Femur (tissue), 1 donor: ENCODE measurements around the gene MRM3.
"Not testable (repeated sequence)": the region's sequence is repeated elsewhere in the genome, so short reads cannot be mapped to it uniquely, and the experiment has no call there.

Source experiments
- DNase-seq: peaks from one replicate; pipeline ENCODE4 v3.0.0-alpha.2; 2017

Gene MRM3

DNA sequence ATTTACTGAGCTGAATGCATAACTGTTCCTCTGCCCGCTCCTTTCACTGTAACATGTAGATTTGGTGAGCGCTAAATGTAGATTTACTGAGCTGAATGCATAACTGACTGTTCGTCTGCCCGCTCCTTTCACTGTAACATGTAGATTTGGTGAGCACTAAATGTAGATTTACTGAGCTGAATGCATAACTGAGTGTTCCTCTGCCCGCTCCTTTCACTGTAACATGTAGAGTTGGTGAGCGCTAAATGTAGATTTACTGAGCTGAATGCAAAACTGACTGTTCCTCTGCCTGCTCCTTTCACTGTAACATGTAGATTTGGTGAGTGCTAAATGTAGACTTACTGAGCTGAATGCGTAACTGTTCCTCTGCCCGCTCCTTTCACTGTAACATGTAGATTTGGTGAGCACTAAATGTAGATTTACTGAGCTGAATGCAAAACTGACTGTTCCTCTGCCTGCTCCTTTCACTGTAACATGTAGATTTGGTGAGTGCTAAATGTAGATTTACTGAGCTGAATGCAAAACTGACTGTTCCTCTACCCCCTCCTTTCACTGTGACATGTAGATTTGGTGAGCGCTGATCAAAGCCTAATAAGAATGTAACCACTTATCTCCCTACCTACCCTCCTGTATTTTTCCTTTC lies 26.7 kb upstream of the MRM3 start:
- DNase-seq = not testable (repeated sequence)

DNA sequence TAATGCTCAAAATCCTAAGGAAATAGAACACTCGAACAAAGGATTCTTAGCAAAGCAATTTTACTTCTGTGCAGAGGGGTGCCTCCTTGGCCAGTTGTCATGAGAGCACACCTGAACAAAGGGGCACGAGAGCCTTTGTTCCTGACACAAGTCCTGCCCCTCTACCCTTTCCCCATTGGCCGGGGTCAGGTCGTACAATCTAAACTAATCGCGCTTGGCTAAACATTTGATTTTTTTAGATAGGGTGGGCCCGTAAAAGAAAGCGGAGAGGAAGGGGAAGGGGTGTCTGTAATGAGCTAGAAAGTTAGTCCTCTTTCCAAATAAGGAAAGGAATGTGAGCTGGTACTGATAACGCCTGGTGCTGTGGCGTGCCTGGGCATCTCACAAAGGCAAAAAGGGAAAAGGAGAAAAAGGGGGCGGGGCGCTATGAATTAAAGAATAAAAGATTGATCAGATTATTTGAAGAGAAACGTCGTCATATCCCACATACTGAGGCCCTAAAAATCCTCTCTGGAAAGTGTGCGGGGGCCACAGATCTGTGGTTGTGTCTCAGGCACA lies 26.1 kb upstream of the MRM3 start:
- not testable (repeated sequence) for DNase-seq

DNA sequence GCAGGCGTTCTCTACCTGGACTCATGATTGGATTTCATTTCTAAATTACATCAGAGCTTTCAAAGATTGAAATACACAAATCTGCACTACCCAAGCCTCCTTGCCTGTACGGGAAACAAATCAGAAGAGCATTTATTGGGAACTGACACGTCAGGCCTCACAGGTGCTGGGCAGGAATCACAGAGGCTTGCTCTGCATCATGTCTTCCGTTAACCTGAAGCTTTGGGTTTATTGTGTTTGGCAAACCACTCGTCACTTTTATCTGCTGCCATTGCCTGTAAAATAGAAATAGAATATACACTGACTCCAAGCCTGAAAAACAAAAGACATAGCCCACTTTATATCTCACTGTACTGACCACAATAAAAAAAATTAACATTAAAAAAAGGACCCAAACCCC lies 22.2 kb upstream of the MRM3 start:
- DNase-seq = no peak

DNA sequence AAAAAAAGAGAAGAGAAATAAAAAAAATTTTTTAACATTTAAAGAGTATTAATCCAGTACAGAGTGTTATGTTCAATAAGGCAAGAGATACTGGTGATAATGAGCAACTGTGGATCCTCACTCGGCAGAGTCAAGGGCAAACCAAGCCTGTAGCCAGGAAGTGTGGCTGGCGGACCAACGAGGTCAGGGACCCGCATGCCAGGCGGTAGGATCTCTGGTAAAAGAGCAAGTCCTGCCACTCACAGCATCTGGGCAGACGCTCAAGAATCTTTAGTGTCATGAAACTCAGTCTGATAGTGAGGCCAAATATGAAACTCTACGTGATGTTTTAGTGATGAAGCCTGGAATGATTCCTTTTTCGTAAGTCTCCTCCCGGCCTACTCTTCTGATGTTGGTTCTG lies 21.8 kb upstream of the MRM3 start:
- DNase-seq = no peak

DNA sequence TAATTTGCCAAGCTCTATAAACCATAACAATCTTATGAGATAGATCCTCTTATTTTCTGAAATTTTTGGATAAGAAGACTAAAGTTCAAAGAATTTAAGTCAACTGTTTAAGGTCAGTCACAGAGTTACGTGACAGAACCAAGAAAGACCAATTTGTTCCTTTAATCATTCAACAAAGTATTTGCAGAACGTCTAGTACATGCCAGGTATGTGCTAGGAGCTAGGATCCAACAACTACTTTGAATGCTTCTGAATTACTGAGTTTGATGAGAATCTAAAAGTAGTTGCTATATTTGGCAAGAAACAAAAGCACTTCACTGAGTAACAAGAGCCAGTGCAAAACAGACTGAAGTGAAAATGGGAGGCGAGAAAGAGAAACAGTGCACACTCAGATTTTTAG lies 15.1 kb upstream of the MRM3 start:
- DNase-seq = no peak

DNA sequence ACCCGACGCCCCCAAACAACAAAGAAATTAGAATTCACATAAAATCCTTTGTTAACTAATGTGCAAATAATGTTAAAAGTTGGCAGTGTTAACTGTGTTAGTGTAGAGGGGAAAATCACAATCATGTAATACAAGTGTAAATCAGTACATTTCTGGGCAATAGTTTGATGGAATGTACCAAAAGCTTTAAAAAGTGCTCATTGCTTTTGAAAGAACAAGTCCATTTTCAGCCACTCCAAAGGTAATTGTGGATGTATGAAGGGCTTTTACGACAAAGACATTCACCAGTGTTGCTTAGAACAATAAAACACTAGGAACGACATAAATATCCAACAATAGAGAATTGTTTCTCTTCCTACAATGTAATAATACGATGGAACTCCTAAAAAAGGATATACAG lies 9.1 kb upstream of the MRM3 start:
- DNase-seq = no peak

DNA sequence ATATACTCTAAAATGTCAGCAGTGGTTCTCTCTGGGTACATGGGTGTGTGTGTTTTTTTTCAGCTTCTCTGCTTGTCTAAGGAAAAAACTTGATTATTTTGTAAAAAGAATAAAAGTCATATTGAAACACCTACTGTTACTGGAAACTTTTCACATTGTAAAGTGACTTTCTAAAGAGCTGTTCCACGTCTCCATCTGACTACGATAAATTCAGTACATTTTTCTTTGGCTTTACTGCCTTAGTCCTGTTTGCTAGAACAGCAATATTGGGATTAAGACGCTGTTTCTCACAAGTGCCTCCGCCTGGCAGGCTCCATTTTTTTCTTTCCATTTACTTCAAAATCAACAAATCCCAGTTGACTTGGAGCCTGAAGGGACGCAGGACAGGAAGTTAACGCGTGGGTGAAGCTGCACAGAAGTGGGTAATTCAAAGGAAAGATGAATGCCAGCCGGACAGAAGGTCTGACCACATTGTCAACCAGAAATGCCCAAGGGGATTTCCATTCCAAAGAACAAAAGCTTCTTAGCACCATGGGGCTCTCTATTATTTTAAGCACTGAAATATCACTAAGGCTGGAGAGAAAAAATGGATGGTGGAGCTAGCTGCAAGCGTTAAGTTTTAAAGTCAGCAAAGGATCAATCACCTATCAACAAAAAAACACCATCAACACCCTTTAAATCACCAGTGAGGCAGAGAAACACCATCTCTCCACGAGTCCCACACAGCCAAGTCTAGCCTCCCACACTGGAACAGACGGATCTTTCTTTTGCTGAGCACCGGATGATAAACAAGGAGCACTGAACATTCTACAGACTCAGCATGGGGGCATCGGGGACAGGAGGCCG lies 8.5 kb upstream of the MRM3 start:
- DNase-seq = no peak

DNA sequence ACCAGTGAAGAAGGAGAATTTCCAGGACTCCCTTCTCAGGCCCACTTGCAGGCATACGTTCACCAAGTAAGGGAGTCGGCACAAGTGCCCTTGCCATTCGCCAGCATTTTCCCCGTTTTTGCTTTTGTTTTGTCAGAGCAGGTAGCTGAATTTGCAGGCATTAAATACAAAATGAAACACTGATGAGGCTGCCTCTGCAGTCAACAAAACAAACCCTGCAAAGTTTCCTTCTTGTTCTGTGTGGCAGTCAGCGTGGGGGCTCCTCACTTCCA lies 7.9 kb upstream of the MRM3 start:
- DNase-seq = no peak

DNA sequence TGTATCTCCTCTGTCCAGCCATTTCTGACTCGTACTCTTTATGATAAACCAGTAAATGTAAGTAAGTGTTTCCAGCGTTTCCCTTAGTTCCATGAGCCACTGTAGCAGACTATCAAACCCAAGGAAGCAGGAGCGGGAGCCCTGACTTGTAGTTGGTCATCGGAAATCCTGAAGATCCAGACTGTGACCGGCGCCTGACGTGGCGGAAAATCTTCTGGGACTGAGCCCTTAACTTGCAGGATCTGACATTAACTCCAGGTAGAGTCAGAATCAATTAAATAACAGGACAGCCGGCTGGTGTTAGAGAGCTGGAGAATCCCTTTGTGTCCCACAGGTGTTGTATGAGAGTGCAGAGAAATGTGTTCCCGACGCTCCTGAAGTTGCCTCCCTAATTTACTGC lies 4.1 kb upstream of the MRM3 start:
- DNase-seq = no peak

DNA sequence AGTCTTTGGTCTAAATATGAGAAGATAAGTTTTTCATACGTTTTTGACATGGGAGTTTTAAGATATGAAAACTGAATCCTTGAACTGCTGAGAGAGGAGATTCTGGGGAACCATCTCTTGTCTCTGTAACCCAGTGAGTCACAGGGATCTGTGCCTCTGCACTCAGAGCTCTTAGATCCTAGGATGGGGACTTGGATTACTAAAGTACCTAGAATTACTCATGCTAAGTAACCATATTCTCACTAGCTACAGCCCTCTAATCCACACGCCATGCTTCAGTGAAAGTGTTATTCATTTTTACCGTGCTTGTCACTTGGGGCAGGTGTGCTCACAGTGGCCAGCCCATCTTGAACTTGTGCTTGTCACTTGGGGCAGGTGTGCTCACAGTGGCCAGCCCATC lies 2.0 kb downstream of the MRM3 start:
- no peak for DNase-seq

DNA sequence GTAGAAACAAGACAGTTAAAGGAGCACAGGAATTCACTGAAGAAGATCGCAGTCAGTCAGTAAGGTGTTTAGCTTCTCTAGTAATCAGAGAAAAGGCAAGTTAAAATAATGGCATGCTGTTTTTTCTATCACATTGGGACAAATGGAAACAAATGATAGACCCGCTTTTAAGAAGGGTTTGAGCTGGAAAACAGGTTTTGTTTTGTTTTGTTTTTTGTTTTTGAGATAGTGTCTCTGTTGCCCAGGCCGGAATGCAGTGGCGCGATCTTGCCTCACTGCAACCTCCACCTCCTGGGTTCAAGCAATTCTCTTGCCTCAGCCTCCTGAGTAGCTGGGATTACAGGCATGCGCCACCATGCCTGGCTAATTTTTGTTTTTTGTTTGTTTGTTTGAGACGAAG lies 3.7 kb downstream of the MRM3 start:
- not testable (repeated sequence) for DNase-seq

DNA sequence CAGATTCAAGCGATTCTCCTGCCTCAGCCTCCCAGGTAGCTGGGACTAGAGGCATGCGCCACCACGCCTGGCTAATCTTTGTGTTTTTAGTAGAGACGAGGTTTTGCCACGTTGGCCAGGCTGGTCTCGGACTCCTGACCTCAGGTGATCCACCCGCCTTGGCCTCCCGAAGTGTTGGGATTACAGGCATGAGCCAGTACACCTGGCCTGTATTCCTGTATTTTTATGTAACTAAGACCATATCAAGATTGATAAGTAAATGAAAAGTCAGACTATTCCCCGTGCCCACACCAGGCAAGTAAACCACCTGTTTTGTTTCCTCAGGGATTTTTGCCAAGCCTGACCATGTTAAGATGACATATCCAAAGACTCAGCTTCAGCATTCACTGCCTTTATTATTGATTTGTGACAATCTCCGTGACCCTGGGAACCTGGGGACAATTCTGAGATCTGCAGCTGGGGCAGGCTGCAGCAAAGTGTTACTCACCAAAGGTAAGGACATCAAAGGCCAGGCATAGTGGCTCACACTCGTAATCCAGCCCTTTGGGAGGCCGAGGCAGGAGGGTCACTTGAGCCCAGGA lies 5.6 kb downstream of the MRM3 start:
- no peak for DNase-seq

DNA sequence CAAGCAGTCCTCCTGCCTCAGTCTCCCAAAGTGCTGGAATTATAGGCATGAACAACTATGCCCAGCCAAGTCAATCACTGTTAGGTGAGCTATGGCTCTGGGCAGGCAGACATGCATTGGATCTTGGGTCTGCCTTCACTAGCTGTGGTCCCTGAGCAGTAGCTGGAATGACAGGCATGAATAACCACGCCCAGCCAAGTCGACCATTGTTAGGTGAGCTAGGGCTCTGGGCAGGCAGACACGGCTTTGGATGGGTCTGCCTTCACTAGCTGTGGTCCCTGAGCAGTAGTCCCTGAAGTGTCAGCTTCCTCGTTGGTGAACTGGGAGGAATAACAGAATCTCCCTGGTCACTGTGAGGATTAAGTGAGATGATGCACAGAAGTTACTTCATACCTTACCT lies 6.4 kb downstream of the MRM3 start:
- no peak for DNase-seq

DNA sequence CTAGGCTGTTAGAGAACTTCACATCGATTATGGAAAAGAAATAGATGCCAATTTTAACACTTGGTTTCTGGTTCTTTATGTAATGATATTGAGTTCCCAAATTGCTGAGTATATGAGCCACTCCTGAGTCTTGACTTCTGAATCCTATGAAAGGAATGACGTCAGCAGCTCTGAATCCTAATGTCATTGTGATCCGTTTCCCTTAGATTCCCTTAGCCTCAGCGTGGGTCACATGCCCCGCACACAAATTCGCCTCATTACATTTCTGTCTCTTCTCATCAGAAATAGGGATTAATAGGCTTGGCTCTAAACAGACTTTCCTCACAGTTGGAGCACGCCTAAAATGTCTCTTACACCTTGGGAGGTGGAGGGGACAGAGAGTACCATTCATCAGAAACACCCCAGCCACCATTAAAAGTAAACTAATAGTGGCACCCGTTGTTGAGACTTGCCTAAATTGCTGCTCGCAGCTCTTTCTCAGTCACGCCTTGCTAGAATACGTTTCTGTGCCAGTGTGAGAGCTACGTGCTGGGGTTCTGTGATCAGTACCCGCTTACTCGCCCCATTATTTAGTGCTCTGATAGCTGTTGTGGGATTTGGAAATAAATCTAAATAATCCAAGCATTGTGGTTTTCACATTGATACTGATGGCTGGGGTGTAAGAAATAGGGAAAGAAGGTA lies 7.1 kb downstream of the MRM3 start:
- DNase-seq = no peak

DNA sequence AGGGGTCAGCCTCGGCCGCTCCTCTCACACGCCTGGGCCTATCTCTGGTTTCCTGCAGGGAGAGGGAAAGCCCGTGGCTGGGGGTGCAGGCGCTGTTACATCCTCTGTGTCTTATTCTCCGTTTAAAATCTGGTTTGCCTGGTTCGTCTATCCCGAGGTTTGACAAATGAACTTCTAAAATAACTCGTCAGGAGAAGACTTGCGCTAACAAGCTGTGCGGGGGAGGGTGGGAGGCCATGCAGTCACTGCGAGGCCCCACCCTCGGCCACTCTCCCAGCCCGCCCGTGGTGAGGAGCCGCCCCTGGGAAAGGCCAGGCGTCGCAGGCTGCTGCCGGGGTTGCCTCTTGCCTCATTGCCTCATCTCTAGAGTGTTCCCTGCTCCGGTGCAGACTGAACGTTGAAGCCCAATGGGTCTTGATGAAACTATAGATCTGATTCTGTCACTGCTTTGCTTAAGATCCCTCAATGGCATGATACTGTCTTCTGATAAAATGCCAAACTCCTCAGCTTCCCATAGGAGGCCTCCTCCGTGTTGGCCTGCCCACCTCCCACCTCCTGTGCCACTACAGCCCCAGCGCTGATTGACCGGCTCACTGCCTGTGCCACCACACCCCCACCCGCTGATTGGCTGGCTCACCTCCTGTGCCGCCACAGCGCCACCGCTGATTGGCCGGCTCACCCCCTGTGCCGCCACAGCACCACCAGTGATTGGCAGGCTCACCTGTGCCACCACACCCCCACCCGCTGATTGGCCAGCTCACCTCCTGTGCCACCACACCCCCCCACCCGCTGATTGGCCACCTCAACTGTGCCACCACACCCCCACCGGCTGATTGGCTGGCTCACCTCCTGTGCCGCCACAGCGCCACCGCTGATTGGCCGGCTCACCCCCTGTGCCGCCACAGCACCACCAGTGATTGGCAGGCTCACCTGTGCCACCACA lies 8.0 kb downstream of the MRM3 start:
- not testable (repeated sequence) for DNase-seq

DNA sequence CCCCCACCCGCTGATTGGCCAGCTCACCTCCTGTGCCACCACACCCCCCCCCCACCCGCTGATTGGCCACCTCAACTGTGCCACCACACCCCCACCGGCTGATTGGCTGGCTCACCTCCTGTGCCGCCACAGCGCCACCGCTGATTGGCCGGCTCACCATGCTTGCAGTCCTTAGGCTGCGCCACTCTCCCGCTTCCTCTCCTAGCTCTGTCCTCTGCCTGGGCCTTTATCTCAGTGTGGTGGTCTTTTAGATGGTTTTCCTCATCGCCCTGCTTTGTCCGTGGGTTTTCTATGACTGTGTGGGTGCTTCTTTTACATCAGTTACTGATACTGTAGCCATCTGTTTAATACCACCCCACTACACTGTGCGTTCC lies 8.7 kb downstream of the MRM3 start:
- DNase-seq = not testable (repeated sequence)

DNA sequence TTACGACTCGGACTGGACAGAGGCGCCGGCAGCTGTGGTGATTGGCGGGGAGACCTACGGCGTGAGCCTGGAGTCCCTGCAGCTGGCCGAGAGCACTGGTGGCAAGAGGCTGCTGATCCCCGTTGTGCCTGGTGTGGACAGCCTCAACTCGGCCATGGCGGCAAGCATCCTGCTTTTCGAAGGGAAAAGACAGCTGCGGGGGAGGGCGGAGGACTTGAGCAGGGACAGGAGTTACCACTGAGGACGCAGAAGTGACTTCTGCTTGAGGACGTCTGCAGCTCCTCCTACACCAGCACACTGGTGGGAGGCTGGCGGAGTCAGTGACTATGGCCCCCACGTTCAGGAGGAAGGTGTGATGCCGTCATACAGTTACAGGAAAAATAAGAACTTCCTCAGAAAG lies 9.7 kb downstream of the MRM3 start:
- DNase-seq = no peak

DNA sequence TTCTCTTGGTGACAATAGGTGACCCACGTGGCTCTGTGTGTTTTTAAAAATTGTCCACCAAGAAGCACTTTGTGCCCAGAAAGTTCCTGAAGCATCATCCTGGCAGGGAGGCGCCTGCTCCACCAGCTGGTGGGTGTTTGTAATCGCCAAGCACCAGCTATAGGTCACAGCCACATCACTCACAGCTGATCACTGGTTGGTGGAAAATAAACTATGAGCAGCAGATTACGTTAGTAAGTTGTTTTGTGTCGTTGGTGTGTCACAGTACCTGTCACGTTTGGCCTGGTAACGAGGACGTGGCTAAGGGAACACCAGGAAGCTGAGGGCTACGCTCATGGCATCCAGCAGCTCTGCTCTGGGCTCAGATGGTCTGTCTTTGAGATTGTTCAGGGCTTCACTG lies 10.1 kb downstream of the MRM3 start:
- peak; percentile 15 for DNase-seq

DNA sequence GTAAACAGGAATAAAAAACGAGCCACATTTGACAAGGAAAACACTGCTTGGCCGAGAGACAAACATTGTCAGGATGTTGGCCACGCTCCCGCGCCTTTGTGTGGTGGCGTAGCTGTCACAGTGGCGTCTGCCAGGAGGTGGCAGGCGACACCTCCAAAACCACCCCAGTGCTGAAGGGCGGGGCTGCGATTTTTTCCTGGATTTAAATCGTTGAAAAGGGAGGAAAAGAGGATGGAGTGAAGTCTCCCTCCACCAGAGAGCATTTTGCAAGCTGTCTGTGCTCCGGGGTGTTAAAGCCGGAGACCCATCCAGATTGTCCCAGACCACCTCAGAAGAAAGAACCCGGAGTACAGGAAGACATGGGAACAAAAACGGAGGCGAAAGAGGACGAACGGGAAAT lies 12.7 kb downstream of the MRM3 start:
- peak; percentile 91 for DNase-seq

DNA sequence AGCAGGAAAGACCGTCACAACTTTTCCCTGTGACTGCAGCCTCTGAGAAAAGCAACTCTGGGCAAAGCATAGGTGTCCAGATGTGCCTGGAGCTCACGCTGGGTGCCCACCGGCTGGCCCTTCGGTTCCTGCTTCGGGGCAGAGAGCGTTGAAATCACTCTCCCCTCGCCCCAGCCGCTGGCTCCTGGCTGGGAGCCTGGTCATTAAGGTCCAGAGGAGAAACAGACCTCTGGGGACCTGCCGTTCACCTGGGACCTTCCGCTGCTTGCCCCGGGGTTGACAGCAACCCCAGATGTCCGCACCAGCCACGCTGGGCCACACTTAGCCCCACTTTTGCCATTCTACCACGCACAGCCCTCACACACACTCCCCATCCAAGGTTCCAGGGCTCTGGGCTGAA lies 13.1 kb downstream of the MRM3 start:
- DNase-seq = no peak

DNA sequence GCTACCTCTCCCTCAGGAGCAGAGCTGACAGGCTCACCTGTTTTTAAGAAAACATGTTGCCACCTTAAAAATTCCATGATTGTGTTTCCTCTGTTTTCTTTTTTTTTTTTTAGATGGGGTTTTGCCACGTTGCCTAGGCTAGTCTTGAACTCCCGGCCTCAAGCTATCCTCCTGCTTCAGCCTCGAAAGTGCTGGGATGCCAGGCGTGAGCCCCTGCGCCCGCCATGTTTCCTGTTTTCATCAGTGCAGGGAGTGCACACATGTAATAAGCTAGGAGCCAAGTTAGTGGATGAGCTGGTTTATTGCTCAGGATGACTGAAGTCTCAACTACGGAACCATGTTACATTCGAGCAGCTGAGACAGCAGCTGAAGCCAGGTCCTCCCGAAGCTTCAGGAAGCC lies 13.6 kb downstream of the MRM3 start:
- no peak for DNase-seq

DNA sequence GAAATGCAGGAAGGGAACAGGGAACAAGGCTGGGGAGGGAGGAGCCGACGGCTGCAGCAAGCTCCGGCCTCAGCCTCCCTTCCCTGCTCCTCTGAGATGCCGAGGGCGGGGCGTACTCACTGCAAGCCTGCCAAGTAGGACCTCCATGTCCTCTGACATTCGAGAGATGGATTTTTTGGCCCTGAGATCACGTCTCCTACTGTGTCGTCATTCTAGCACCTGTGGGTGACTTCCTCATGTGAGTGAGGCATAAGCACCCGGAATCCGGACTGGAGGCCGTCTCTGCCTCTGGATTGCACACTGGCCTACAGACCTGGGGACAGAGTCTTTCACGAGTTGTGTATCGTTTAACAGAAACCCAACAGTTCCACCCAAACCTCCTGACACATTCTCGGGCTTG lies 14.5 kb downstream of the MRM3 start:
- DNase-seq = peak; percentile 24
